H1 (cell line): ENCODE results near the gene EPHA6. TPM values are rescaled to one million over a fixed set of nuclear protein-coding genes. Genes with fewer than 3 reads are reported as not detected.

Source experiments
- CTCF ChIA-PET: fragments of 300-600 bp; sonication (Branson Sonifier 250); formaldehyde crosslinking; loops from one replicate; lab custom pipeline; 2021; ENCODE audit not compliant: partially characterized antibody; lab: Charles Lee
- POLR2A ChIA-PET: fragments of 300-600 bp; sonication (Branson Sonifier 250); formaldehyde crosslinking; loops from one replicate; lab custom pipeline; 2021; ENCODE audit warnings: inconsistent platforms; ENCODE audit not compliant: partially characterized antibody; lab: Charles Lee
- DNase-seq, 2 experiments: peaks; one replicate each; pipeline versions ENCODE4 v3.0.0 to v3.0.0-alpha.2; 2010 to 2022; ENCODE audit warnings: low spot score in 2 of 2, low read depth in 1 of 2, mixed read lengths in 1 of 2
- FAIRE-seq: peaks from 2 replicates; lab custom pipeline; 2011; peaks lifted over from hg19 to GRCh38; lab: Jason Lieb, UNC
- H2AFZ ChIP-seq: 2 replicates; pipeline ENCODE4 v1.8.1; 2012; ENCODE audit warnings: low read length, inconsistent platforms
- H2AK5ac ChIP-seq: 2 replicates; pipeline ENCODE4 v1.6.1; 2013; ENCODE audit warnings: low read depth, low read length
- H2BK120ac ChIP-seq: replicated peaks from 2 replicates; pipeline ENCODE3; 2013; ENCODE audit warnings: low read depth, low read length, inconsistent platforms
- H2BK12ac ChIP-seq: 2 replicates; pipeline ENCODE4 v1.6.1; 2013; ENCODE audit warnings: low read depth, low read length
- H2BK15ac ChIP-seq: 2 replicates; pipeline ENCODE4 v1.6.1; 2013; ENCODE audit warnings: low read length
- H2BK20ac ChIP-seq: 2 replicates; pipeline ENCODE4 v1.6.1; 2013; ENCODE audit warnings: low read length
- H2BK5ac ChIP-seq: 2 replicates; pipeline ENCODE4 v1.6.1; 2013; ENCODE audit warnings: low read depth, low read length
- H3K14ac ChIP-seq: 2 replicates; pipeline ENCODE4 v1.6.1; 2013; ENCODE audit warnings: inconsistent platforms; ENCODE audit not compliant: insufficient read length
- H3K18ac ChIP-seq: 2 replicates; pipeline ENCODE4 v1.6.1; 2013; ENCODE audit warnings: low read length; ENCODE audit errors: extremely low read depth
- H3K23ac ChIP-seq: 2 replicates; pipeline ENCODE4 v1.6.1; 2013; ENCODE audit warnings: inconsistent platforms; ENCODE audit not compliant: insufficient read length
- H3K23me2 ChIP-seq: 2 replicates; pipeline ENCODE4 v1.6.1; 2013; ENCODE audit warnings: low read depth, low read length
- H3K27ac ChIP-seq: 2 replicates; pipeline ENCODE4 v1.6.1; 2011; ENCODE audit warnings: low read depth, low read length, inconsistent platforms
- H3K27me3 ChIP-seq, 4 experiments: replicated peaks in 1 of 4; 1 replicate in 1 of 4; 2 replicates in 3 of 4; pipeline versions ENCODE4 v1.6.1 to v1.8.1; 2011 to 2013; ENCODE audit warnings: low read length in 3 of 4, mild to moderate bottlenecking in 3 of 4, inconsistent platforms in 2 of 4, mixed read lengths in 2 of 4, moderate library complexity in 1 of 4; ENCODE audit not compliant: control insufficient read depth in 3 of 4, insufficient read depth in 3 of 4; ENCODE audit errors: extremely low read depth in 1 of 4
- H3K36me3 ChIP-seq, 4 experiments: 2 replicates each; pipeline versions ENCODE4 v1.6.1 to v1.8.1; 2011 to 2013; ENCODE audit warnings: mild to moderate bottlenecking in 4 of 4, low read length in 3 of 4, moderate library complexity in 2 of 4, control low read depth in 1 of 4, inconsistent platforms in 1 of 4; ENCODE audit not compliant: insufficient read depth in 4 of 4, control insufficient read depth in 2 of 4
- H3K4ac ChIP-seq: replicated peaks from 2 replicates; pipeline ENCODE3; 2013; ENCODE audit warnings: low read length, low read depth, mixed read lengths, inconsistent platforms; ENCODE audit not compliant: insufficient read length
- H3K4me1 ChIP-seq, 4 experiments: replicated peaks in 1 of 4; 1 replicate in 1 of 4; 2 replicates in 3 of 4; pipeline versions ENCODE4 v1.6.1 to v1.8.1; 2011 to 2013; ENCODE audit warnings: low read length in 3 of 4, inconsistent platforms in 2 of 4, mixed read lengths in 1 of 4; ENCODE audit not compliant: insufficient read depth in 4 of 4, control insufficient read depth in 3 of 4
- H3K4me2 ChIP-seq, 2 experiments: 2 replicates each; pipeline versions ENCODE4 v1.6.1 to v1.8.1; 2011 to 2013; ENCODE audit warnings: low read depth in 2 of 2, low read length in 2 of 2, control low read depth in 1 of 2, inconsistent platforms in 1 of 2, mild to moderate bottlenecking in 1 of 2; ENCODE audit not compliant: insufficient read depth in 1 of 2
- H3K4me3 ChIP-seq, 4 experiments: fragments of 200-600, 300-600 bp in 1 of 4; sonication (generic), shearing (Covaris generic), sonication (Bioruptor Twin) in 1 of 4; 2 replicates each; pipeline versions ENCODE4 v1.5.1 to v1.8.1; 2011 to 2016; ENCODE audit warnings: low read length in 4 of 4, low read depth in 3 of 4, control low read depth in 2 of 4, inconsistent platforms in 2 of 4, mild to moderate bottlenecking in 2 of 4, mixed read lengths in 1 of 4, moderate library complexity in 1 of 4; ENCODE audit not compliant: insufficient read depth in 2 of 4; ENCODE audit errors: extremely low read depth in 1 of 4
- H3K56ac ChIP-seq: replicated peaks from 2 replicates; pipeline ENCODE3; 2013; ENCODE audit warnings: low read depth, mild to moderate bottlenecking, mixed read lengths, low read length, inconsistent platforms; ENCODE audit not compliant: insufficient read length
- H3K79me1 ChIP-seq: 2 replicates; pipeline ENCODE4 v1.6.1; 2013; ENCODE audit warnings: low read depth, low read length, control low read depth
- H3K79me2 ChIP-seq, 2 experiments: 2 replicates each; pipeline versions ENCODE4 v1.6.1 to v1.8.1; 2012 to 2013; ENCODE audit warnings: low read length in 2 of 2, mild to moderate bottlenecking in 2 of 2, inconsistent platforms in 1 of 2; ENCODE audit not compliant: insufficient read depth in 2 of 2, control insufficient read depth in 1 of 2
- H3K9ac ChIP-seq, 4 experiments: replicated peaks in 1 of 4; 1 replicate in 1 of 4; 2 replicates in 3 of 4; pipeline versions ENCODE4 v1.6.1 to v1.8.1; 2011 to 2013; ENCODE audit warnings: low read depth in 3 of 4, low read length in 3 of 4, control low read depth in 2 of 4, mild to moderate bottlenecking in 2 of 4, moderate library complexity in 2 of 4, inconsistent platforms in 1 of 4; ENCODE audit errors: extremely low read depth in 1 of 4
- H3K9me3 ChIP-seq, 2 experiments: 2 replicates each; pipeline versions ENCODE4 v1.6.1 to v1.8.1; 2012 to 2013; ENCODE audit warnings: mild to moderate bottlenecking in 2 of 2, moderate library complexity in 2 of 2, control low read depth in 1 of 2, inconsistent platforms in 1 of 2, low read depth in 1 of 2, low read length in 1 of 2, mixed read lengths in 1 of 2; ENCODE audit not compliant: insufficient read depth in 2 of 2
- H4K20me1 ChIP-seq, 2 experiments: replicated peaks in 1 of 2; 2 replicates each; pipeline versions ENCODE3 to v1.8.1; 2011 to 2013; ENCODE audit warnings: inconsistent platforms in 2 of 2, low read length in 2 of 2, mild to moderate bottlenecking in 1 of 2; ENCODE audit not compliant: insufficient read depth in 2 of 2, control insufficient read depth in 1 of 2
- H4K5ac ChIP-seq: 2 replicates; pipeline ENCODE4 v1.6.1; 2013; ENCODE audit warnings: low read length, low read depth, mixed read lengths, inconsistent platforms; ENCODE audit not compliant: insufficient read length
- H4K8ac ChIP-seq: 2 replicates; pipeline ENCODE4 v1.8.0; 2013; ENCODE audit warnings: mild to moderate bottlenecking, moderate library complexity, low read length, inconsistent platforms; ENCODE audit not compliant: insufficient read depth; ENCODE audit errors: extremely low read depth
- H4K91ac ChIP-seq: replicated peaks from 2 replicates; pipeline ENCODE3; 2013; ENCODE audit warnings: low read length, mixed read lengths, inconsistent platforms; ENCODE audit not compliant: insufficient read length
- ASH2L ChIP-seq: fragments of 200-600, 300-600 bp; sonication (generic); IDR thresholded peaks from one replicate; pipeline ENCODE4 v1.7.1; 2017; ENCODE audit warnings: low read length
- ATF3 ChIP-seq: IDR thresholded peaks from 2 replicates; pipeline ENCODE4 v1.6.1; 2011; ENCODE audit warnings: low read depth, mild to moderate bottlenecking, low read length; ENCODE audit not compliant: insufficient read depth
- BACH1 ChIP-seq: IDR thresholded peaks from 2 replicates; pipeline ENCODE4 v1.6.1; 2012; ENCODE audit warnings: low read length, improper control_type of control experiment
- CREB1 ChIP-seq: IDR thresholded peaks from 2 replicates; pipeline ENCODE4 v1.6.1; 2012; ENCODE audit warnings: inconsistent platforms
- E2F6 ChIP-seq: IDR thresholded peaks from 2 replicates; pipeline ENCODE4 v1.6.1; 2012; ENCODE audit warnings: inconsistent platforms
- EZH2 ChIP-seq: fragments of 200-600 bp; sonication (generic); IDR thresholded peaks from 2 replicates; pipeline ENCODE4 v1.7.1; 2012; ENCODE audit warnings: low read depth, mild to moderate bottlenecking, moderate library complexity, low read length, inconsistent platforms; ENCODE audit not compliant: severe bottlenecking
- FOSL1 ChIP-seq: IDR thresholded peaks from 2 replicates; pipeline ENCODE4 v1.6.1; 2011; ENCODE audit warnings: mild to moderate bottlenecking, low read depth, low read length, moderate library complexity; ENCODE audit not compliant: insufficient read depth
- MAFK ChIP-seq: IDR thresholded peaks from 2 replicates; pipeline ENCODE4 v1.6.1; 2012; ENCODE audit warnings: low read depth, mild to moderate bottlenecking, improper control_type of control experiment, low read length
- POLR2A ChIP-seq, 2 experiments: IDR thresholded peaks; 1 replicate in 1 of 2; 2 replicates in 1 of 2; pipeline ENCODE4 v1.6.1; 2011; ENCODE audit warnings: low read depth in 2 of 2, low read length in 2 of 2, mild to moderate bottlenecking in 2 of 2; ENCODE audit errors: control extremely low read depth in 1 of 2
- POLR2AphosphoS5 ChIP-seq: IDR thresholded peaks from 2 replicates; pipeline ENCODE4 v1.6.1; 2011; ENCODE audit warnings: low read depth, low read length
- RBBP5 ChIP-seq: IDR thresholded peaks from 2 replicates; pipeline ENCODE4 v1.7.1; 2012; ENCODE audit warnings: low read depth, mild to moderate bottlenecking, inconsistent platforms, low read length, moderate library complexity, borderline replicate concordance
- SIRT6 ChIP-seq: IDR thresholded peaks from one replicate; pipeline ENCODE4 v1.7.1; 2012; ENCODE audit warnings: low read length, inconsistent platforms
- SRF ChIP-seq: IDR thresholded peaks from 2 replicates; pipeline ENCODE4 v1.6.1; 2011; ENCODE audit warnings: mild to moderate bottlenecking, low read depth, low read length, moderate library complexity
- WGBS, 2 experiments: shearing (Covaris generic) in 1 of 2; methylation state at CpG; one replicate each; pipeline versions ENCODE4 v1.1.6 to v1.1.7; 2013 to 2015; ENCODE audit warnings: low lambda C conversion rate in 2 of 2, mixed read lengths in 2 of 2, inconsistent platforms in 1 of 2, low coverage in 1 of 2, missing lambda C conversion rate in 1 of 2; ENCODE audit not compliant: insufficient replicate concordance in 2 of 2, insufficient coverage in 1 of 2, insufficient read length in 1 of 2; ENCODE audit errors: extremely low coverage in 1 of 2, missing lambda C conversion rate in 1 of 2; 5-methylcytosine and 5-hydroxymethylcytosine counted together
- polyA plus RNA-seq, 7 experiments: library from polyadenylated mRNA; depleted of rRNA in 3 of 7; stranded (reverse) in 5 of 7; unstranded in 2 of 7; fragments of >200 nt in 5 of 7; fragments of 200-250 nt in 2 of 7; gene quantifications; 1 replicate in 5 of 7; 2 replicates in 1 of 7; 4 replicates in 1 of 7; pipeline versions ENCODE4 v1.2.1 to v1.2.3, GENCODE V29; 2011 to 2013; ENCODE audit warnings: missing spikeins in 2 of 7, mixed read lengths in 2 of 7
- total RNA-seq: library from RNA; stranded (reverse); fragmentation: NEBNext Ultra II Directional; extraction: Animal tissue kit (Norgen Biotek cat#: 25700); gene quantifications from 2 replicates; pipeline ENCODE4 v1.2.1, GENCODE V29; 2021

The EPHA6 gene
- total and polyA plus RNA-seq, 2 of the 8 experiments (the other 6 are each of a cell fraction or from before 2014, with no cell fraction given), result 0.83 to 3.2 TPM

DNA sequence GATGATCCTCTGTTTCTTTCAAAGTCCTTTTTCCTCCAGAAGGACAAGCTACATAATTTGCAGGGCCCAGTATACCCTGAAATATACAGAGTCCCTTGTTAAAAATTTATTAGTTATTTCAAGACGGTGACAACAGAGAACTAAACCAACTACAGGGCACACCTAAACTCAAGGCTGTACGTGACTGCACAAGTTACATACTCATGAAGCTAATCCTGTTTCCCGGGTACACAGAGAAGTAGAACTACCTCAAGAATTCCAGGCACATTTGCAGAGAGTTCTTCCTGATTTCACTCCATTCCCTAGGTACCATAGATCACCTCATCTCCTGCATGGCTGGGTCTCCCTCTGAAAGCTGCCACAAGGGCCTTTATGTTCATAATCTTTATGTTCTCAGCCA is 670.8 kb downstream of the EPHA6 start:
- 93% methylated on average over 3 of the region's 3 CpGs; no CpG with 5 or more reads in 1 of the 2 experiments for WGBS, 2 experiments
- H3K23ac ChIP-seq, result no peak overlapping the region
- no peaks in the 10 kb centered on the region for H3K27me3 ChIP-seq
- H2BK5ac ChIP-seq, result no peak overlapping the region
- no peak overlapping the region for H2BK15ac ChIP-seq
- H4K91ac ChIP-seq, result no peak overlapping the region
- H3K4ac ChIP-seq, result no peak overlapping the region
- H3K14ac ChIP-seq, result no peak overlapping the region
- POLR2A ChIA-PET, result no interaction called here
- H3K27ac ChIP-seq, result no peak overlapping the region
- H4K20me1 ChIP-seq, result no peaks in the 10 kb centered on the region
- H2AFZ ChIP-seq, result no peak overlapping the region
- no peak for FAIRE-seq
- no peak overlapping the region for H2BK20ac ChIP-seq
- no peaks in the 10 kb centered on the region for H3K23me2 ChIP-seq
- H3K4me3 ChIP-seq, result no peak overlapping the region
- peaks cover 0 to 5% of the 10 kb centered on the region in 2 experiments; a peak in 2 of 4 replicates for H3K9me3 ChIP-seq
- no peak overlapping the region for H3K56ac ChIP-seq
- H4K5ac ChIP-seq, result no peak overlapping the region
- no peaks in the 10 kb centered on the region for H3K4me1 ChIP-seq
- H2BK120ac ChIP-seq, result no peak overlapping the region
- no peaks in the 10 kb centered on the region for H3K36me3 ChIP-seq
- H3K9ac ChIP-seq, result no peak overlapping the region
- H2BK12ac ChIP-seq, result no peak overlapping the region
- CTCF ChIA-PET, result no interaction called here
- no peak overlapping the region for H4K8ac ChIP-seq
- no peak overlapping the region for H2AK5ac ChIP-seq
- H3K4me2 ChIP-seq, result no peak overlapping the region
- no peaks in the 10 kb centered on the region for H3K79me1 ChIP-seq
- no peak for DNase-seq
- H3K18ac ChIP-seq, result no peak overlapping the region
- H3K79me2 ChIP-seq, result no peaks in the 10 kb centered on the region
- TF ChIP-seq SRF, result no peak
- no peak for TF ChIP-seq FOSL1
- TF ChIP-seq BACH1, result no peak
- TF ChIP-seq ASH2L, result no peak
- TF ChIP-seq ATF3, result no peak
- no peak for TF ChIP-seq EZH2
- no peak for TF ChIP-seq E2F6
- TF ChIP-seq POLR2A (IDR thresholded peaks at IDR 0.05; ENCODE audit: control extremely low read depth in 1 of 2, low read depth in 2 of 2, low read length in 2 of 2), result no peak
- TF ChIP-seq SIRT6, result no peak
- TF ChIP-seq RBBP5, result no peak
- TF ChIP-seq CREB1, result no peak
- no peak for TF ChIP-seq MAFK
- no peak for TF ChIP-seq POLR2AphosphoS5
